NB4 (cell line): ENCODE data around the gene KCNG2.

ENCODE experiments used
- MAX ChIP-seq: IDR thresholded peaks from 2 replicates; pipeline ENCODE4 v1.6.1; 2011; ENCODE audit warnings: low read depth, low read length
- MYC ChIP-seq: IDR thresholded peaks from 2 replicates; pipeline ENCODE4 v1.6.1; 2011; ENCODE audit warnings: low read depth, low read length
- POLR2A ChIP-seq: IDR thresholded peaks from 2 replicates; pipeline ENCODE4 v1.6.1; 2011; ENCODE audit warnings: mild to moderate bottlenecking; ENCODE audit not compliant: insufficient read length; ENCODE audit errors: extremely low read depth
- TF ChIP-seq, protein P1 (sequence below): IDR thresholded peaks from one replicate; pipeline ENCODE4 v1.5.1; 2012; ENCODE audit warnings: low read depth, low read length

DNA sequence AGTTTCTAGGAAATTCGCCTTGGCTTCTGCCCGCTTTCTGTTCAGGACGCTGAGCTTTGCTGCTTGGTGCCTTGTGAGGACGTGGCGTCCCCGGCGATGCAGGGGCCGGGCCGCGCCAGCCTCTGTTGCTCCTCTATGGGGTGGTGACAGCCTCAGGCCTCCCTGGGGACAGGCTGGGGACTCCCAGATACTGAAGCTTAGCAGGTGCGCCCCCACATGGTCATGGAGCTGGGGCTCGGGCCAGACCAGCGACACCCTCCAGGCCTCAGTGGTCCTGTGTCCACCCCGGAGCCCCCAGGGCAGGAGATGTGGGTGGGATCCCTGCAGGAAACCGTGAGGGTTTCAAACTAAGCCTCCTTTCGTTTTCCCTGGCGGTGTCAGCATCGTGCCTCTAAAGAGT lies 29.2 kb downstream of the KCNG2 start:
- TF ChIP-seq, protein P1, sequence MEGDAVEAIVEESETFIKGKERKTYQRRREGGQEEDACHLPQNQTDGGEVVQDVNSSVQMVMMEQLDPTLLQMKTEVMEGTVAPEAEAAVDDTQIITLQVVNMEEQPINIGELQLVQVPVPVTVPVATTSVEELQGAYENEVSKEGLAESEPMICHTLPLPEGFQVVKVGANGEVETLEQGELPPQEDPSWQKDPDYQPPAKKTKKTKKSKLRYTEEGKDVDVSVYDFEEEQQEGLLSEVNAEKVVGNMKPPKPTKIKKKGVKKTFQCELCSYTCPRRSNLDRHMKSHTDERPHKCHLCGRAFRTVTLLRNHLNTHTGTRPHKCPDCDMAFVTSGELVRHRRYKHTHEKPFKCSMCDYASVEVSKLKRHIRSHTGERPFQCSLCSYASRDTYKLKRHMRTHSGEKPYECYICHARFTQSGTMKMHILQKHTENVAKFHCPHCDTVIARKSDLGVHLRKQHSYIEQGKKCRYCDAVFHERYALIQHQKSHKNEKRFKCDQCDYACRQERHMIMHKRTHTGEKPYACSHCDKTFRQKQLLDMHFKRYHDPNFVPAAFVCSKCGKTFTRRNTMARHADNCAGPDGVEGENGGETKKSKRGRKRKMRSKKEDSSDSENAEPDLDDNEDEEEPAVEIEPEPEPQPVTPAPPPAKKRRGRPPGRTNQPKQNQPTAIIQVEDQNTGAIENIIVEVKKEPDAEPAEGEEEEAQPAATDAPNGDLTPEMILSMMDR: no peak
- TF ChIP-seq MYC (no peak), POLR2A (no peak), MAX (no peak)
